OCI-LY3 (cell line): ENCODE measurements around the gene PSMB1.

Experiments used
- EZH2phosphoT487 ChIP-seq: fragments of 200-600 bp; shearing (Covaris generic); IDR thresholded peaks from 2 replicates; pipeline ENCODE4 v1.6.1; 2018; ENCODE audit warnings: antibody characterized with exemption, mixed run types, low read depth
- TF ChIP-seq, protein P1 (sequence below): fragments of 200-600, 300-600 bp; sonication (generic); IDR thresholded peaks from 2 replicates; pipeline ENCODE4 v1.5.1; 2014; ENCODE audit warnings: antibody characterized with exemption, low read length, low read depth

DNA sequence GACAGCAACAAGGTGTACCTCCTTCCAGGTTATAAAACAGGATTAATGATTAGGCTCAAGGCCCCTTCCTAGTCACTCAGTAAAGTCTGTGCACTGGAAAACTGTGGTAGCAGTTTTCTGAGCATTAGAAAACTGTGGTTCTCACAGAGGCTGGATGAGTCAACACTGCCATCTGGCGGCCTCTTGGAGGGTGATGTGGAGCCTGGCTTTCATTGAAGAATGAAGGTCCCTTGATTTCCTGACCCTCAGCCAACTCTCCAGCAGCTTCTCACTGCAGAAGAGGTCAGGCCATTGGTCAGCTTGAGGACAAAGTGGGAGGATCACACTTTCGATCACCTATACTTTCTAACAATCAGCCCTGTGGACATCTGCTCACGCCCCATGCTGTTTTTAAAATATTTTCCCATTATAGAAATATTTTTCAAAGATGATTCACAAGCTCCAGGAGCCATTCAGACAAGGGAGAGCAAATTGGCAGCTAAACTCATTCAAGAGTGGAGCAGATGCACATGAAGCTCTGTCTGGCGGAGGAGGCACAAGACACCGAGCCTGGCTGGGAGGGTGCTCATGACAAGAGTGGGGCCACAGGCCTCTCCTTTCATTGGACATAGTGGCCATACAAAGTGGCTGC, 23.2 kb downstream of the PSMB1 start:
- TF ChIP-seq, protein P1, sequence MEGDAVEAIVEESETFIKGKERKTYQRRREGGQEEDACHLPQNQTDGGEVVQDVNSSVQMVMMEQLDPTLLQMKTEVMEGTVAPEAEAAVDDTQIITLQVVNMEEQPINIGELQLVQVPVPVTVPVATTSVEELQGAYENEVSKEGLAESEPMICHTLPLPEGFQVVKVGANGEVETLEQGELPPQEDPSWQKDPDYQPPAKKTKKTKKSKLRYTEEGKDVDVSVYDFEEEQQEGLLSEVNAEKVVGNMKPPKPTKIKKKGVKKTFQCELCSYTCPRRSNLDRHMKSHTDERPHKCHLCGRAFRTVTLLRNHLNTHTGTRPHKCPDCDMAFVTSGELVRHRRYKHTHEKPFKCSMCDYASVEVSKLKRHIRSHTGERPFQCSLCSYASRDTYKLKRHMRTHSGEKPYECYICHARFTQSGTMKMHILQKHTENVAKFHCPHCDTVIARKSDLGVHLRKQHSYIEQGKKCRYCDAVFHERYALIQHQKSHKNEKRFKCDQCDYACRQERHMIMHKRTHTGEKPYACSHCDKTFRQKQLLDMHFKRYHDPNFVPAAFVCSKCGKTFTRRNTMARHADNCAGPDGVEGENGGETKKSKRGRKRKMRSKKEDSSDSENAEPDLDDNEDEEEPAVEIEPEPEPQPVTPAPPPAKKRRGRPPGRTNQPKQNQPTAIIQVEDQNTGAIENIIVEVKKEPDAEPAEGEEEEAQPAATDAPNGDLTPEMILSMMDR = peak; percentile 67
- TF ChIP-seq EZH2phosphoT487 = no peak
